B cell (primary cell): ENCODE measurements around the gene ELFN1.

ENCODE experiments used
- EZH2 ChIP-seq: IDR thresholded peaks from 2 replicates; pipeline ENCODE4 v1.6.1; 2012; ENCODE audit warnings: borderline replicate concordance, low read depth, mild to moderate bottlenecking, moderate library complexity, low read length; ENCODE audit not compliant: insufficient read depth, poor library complexity, severe bottlenecking
- TF ChIP-seq, protein P1 (sequence below): fragments of 200-600 bp; IDR thresholded peaks from one replicate; pipeline ENCODE4 v1.8.0; 2022; ENCODE audit warnings: antibody characterized with exemption, mild to moderate bottlenecking

DNA sequence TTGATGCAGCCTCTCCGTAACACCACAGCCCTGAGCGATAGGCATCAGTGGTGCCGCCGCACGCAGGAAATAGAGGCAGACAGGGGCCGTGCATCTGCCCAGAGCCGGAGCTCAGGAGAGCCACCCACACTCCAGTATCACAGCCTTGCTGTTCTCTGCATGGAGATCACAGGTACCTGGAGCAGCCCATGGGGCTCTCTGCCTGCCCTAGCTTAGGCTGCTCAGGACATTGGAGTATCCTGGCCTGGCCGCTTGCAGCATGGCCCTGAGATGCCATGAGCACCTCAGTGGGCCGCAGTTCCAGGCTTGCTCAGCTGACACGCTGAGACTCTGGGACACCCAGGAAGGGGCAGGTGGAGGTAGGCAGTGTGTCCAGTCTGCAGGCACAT, 47.0 kb downstream of the ELFN1 start:
- TF ChIP-seq, protein P1, sequence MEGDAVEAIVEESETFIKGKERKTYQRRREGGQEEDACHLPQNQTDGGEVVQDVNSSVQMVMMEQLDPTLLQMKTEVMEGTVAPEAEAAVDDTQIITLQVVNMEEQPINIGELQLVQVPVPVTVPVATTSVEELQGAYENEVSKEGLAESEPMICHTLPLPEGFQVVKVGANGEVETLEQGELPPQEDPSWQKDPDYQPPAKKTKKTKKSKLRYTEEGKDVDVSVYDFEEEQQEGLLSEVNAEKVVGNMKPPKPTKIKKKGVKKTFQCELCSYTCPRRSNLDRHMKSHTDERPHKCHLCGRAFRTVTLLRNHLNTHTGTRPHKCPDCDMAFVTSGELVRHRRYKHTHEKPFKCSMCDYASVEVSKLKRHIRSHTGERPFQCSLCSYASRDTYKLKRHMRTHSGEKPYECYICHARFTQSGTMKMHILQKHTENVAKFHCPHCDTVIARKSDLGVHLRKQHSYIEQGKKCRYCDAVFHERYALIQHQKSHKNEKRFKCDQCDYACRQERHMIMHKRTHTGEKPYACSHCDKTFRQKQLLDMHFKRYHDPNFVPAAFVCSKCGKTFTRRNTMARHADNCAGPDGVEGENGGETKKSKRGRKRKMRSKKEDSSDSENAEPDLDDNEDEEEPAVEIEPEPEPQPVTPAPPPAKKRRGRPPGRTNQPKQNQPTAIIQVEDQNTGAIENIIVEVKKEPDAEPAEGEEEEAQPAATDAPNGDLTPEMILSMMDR: no peak
- no peak for TF ChIP-seq EZH2
